Psoas muscle (tissue), 8 donors: Measurements from ENCODE around the gene SAMD13. TPM values are rescaled to one million over a fixed set of nuclear protein-coding genes. Genes with fewer than 3 reads are reported as not detected.

Experiments used
- ATAC-seq, 4 donors: fragments of 200-7000 bp; cut with Tn5 transposase; one replicate each; pipeline ENCODE4 v1.9.1; 2020; ENCODE audit warnings: moderate library complexity in 3 of 4, mild to moderate bottlenecking in 2 of 4
- DNase-seq, 2 donors: peaks; one replicate each; pipeline ENCODE4 v3.0.0-alpha.2; 2020
- H3K27ac ChIP-seq: fragments of 200-600 bp; one replicate; pipeline ENCODE4 v1.8.0; 2022
- H3K27me3 ChIP-seq, 3 donors: fragments of 200-600 bp in 1 of 3; one replicate each; pipeline versions ENCODE4 v1.6.1 to v1.8.0; 2013 to 2022; ENCODE audit warnings: low read length in 2 of 3, mild to moderate bottlenecking in 2 of 3, moderate library complexity in 1 of 3; ENCODE audit not compliant: insufficient read depth in 3 of 3
- H3K36me3 ChIP-seq, 2 donors: fragments of 200-600 bp in 1 of 2; one replicate each; pipeline versions ENCODE4 v1.6.1 to v1.8.0; 2013 to 2022; ENCODE audit warnings: low read depth in 1 of 2, mild to moderate bottlenecking in 1 of 2, moderate library complexity in 1 of 2; ENCODE audit not compliant: insufficient read depth in 1 of 2
- H3K4me1 ChIP-seq: fragments of 200-600 bp; one replicate; pipeline ENCODE4 v1.8.0; 2022
- H3K4me3 ChIP-seq: fragments of 200-600 bp; one replicate; pipeline ENCODE4 v1.8.0; 2022; ENCODE audit warnings: mild to moderate bottlenecking
- H3K9me3 ChIP-seq: fragments of 200-600 bp; one replicate; pipeline ENCODE4 v1.8.0; 2022
- WGBS, 3 donors: extraction: QIAGEN DNeasy Blood & Tissue Kit; methylation state at CpG; one replicate each; pipeline versions ENCODE4 v1.1.6 to v1.1.7; 2013; 5-methylcytosine and 5-hydroxymethylcytosine counted together
- intact Hi-C, 2 donors: fragments of 100-400 bp; cut with DNase I; formaldehyde crosslinking; loops; one replicate each; pipeline versions ENCODE4 v1.11.0 to v1.14.2; 2022
- polyA plus RNA-seq, 3 donors: library from polyadenylated mRNA; stranded (reverse); fragments of 200-250 nt; gene quantifications; one replicate each; pipeline ENCODE4 v1.2.3, GENCODE V29; 2013
- total RNA-seq, 4 donors: library from RNA; stranded (reverse); fragmentation: NEBNext Ultra II Directional in 2 of 4; extraction: Animal tissue kit (Norgen Biotek cat#: 25700) in 2 of 4; gene quantifications; one replicate each; pipeline versions ENCODE4 v1.2.1 to v1.2.4, GENCODE V29; 2021 to 2023
- TF ChIP-seq, protein P1 (sequence below): fragments of 200-600 bp; IDR thresholded peaks from one replicate; pipeline ENCODE4 v1.8.0; 2022; ENCODE audit warnings: antibody characterized with exemption
- donor health status: healthy with polysubstance abuse.
- donor health status: DM: no; HTN: no; CAD: no; lungs with moderate emphysema.
- donor health status: Bipolar disorder and iron deficiency.
- donor health status: healthy.
- donor health status: DM: yes; HTN: yes; CAD: no.
- donor health status: DM: no; HTN: no; CAD: no.
- donor health status: DM: no; HTN: no; CAD: no.
- donor health status: DM: yes; HTN: yes; CAD: no.

SAMD13 gene
- total and polyA plus RNA-seq, 7 donors = 0.53 to 6.8 (median 1.7) TPM

GRCh38 chr1:84300501-84300900, 1.0 kb upstream of the SAMD13 start:
- H3K4me3 ChIP-seq = peak overlapping the region; percentile 96

GRCh38 chr1:84301785-84302385, 377 bp downstream of the SAMD13 start:
- ATAC-seq = no peak
- intact Hi-C loops = loop anchor here (5.0 to 10.0 kb wide), 4 partner anchors 60 to 205 kb away; partner anchors contain the start of genes GNG5 (in 1 of the 2) and SPATA1 (in 1 of the 2)
- Histone ChIP-seq H3K27ac (peak overlapping the region; percentile 95), H3K27me3 (no peaks in the 10 kb centered on the region), H3K9me3 (no peaks in the 10 kb centered on the region), H3K36me3 (no peaks in the 10 kb centered on the region), H3K4me3 (peak overlapping the region; percentile 96), H3K4me1 (peaks cover 31% of the 10 kb centered on the region)
- 2 to 4% (median 4%) methylated on average over 6 of the region's 6 CpGs for WGBS, 3 donors
- no peak for DNase-seq
- TF ChIP-seq, protein P1, sequence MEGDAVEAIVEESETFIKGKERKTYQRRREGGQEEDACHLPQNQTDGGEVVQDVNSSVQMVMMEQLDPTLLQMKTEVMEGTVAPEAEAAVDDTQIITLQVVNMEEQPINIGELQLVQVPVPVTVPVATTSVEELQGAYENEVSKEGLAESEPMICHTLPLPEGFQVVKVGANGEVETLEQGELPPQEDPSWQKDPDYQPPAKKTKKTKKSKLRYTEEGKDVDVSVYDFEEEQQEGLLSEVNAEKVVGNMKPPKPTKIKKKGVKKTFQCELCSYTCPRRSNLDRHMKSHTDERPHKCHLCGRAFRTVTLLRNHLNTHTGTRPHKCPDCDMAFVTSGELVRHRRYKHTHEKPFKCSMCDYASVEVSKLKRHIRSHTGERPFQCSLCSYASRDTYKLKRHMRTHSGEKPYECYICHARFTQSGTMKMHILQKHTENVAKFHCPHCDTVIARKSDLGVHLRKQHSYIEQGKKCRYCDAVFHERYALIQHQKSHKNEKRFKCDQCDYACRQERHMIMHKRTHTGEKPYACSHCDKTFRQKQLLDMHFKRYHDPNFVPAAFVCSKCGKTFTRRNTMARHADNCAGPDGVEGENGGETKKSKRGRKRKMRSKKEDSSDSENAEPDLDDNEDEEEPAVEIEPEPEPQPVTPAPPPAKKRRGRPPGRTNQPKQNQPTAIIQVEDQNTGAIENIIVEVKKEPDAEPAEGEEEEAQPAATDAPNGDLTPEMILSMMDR = no peak

More at GRCh38 chr1:84300501-84300900, 1.0 kb upstream of the SAMD13 start:
- Histone ChIP-seq H3K4me1 (peaks cover 31% of the 10 kb centered on the region), H3K27ac (peak overlapping the region; percentile 95), H3K9me3 (no peaks in the 10 kb centered on the region), H3K27me3 (no peaks in the 10 kb centered on the region), H3K36me3 (no peaks in the 10 kb centered on the region)
- intact Hi-C loops = loop anchor here (5.0 to 10.0 kb wide), 4 partner anchors 62 to 207 kb away; partner anchors contain the start of genes GNG5 (in 1 of the 2) and SPATA1 (in 1 of the 2)
- WGBS, 3 donors = 45 to 68% (median 48%) methylated on average over 1 of the region's 1 CpG
- no peak for DNase-seq
- ATAC-seq = no peak
- TF ChIP-seq, protein P1 = no peak

DNA sequence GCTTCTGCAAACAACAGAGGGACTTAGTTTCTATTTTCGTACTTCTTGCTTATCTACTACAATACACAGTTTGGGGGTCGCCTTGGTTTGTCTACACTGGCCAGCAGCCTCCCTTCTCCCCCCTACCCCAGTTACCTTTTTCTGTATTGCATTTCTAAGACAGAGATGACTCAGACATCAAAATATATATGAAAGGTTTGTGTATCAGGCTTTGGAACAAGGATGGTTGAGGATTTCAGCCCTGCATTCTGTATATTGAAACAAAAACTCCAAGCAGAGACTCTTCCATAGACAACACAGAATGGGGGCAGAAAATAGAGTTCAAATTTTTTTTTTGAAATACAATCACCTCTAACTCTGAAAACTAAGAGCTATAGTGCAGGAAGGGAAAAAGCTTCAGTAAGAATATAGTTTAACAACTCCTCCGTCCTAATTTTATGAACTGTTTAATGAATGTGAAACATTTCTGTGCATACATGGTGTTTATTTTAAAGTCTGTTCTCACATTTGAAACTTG, 1.9 kb downstream of the SAMD13 start:
- intact Hi-C loops = loop anchor here (5.0 to 10.0 kb wide), 4 partner anchors 59 to 204 kb away; partner anchors contain the start of genes GNG5 (in 1 of the 2) and SPATA1 (in 1 of the 2)
- ATAC-seq = no peak
- WGBS, 3 donors = 11 to 17% (median 15%) methylated on average over 3 of the region's 3 CpGs

DNA sequence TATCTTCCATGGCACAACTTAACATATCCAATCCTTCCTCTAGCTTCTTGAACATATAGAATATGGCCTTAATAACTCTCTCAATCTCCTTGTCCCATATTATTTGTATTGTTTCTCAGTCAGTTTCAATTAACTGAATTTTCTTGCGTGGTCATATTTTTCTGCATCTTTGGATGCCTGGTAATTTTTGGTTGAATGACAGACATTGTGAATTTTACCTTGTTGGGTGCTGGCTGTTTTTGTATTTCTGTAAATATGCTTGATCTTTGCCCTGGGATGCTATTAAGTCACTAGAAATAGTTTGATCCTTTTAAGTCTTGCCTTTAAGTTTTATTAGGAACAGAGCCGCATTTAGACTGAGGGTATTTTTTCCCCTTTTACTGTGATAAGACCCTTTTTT, 5.9 kb downstream of the SAMD13 start:
- H3K36me3 ChIP-seq = no peaks in the 10 kb centered on the region
- DNase-seq (no peak), ATAC-seq (no peak)
- H3K4me3 ChIP-seq = no peak overlapping the region
- TF ChIP-seq, protein P1 = no peak
- no peak overlapping the region for H3K27ac ChIP-seq
- no peaks in the 10 kb centered on the region for H3K27me3 ChIP-seq
- intact Hi-C loops = loop anchor here in 1 of 2 donors (10.0 kb wide), 1 partner anchor 67 kb away; no protein-coding TSS in a partner anchor
- peaks cover 8% of the 10 kb centered on the region for H3K4me1 ChIP-seq
- WGBS, 3 donors = 96 to 100% (median 98%) methylated on average over 2 of the region's 2 CpGs
- no peaks in the 10 kb centered on the region for H3K9me3 ChIP-seq

More for the DNA sequence above, 1.9 kb downstream of the SAMD13 start:
- Histone ChIP-seq H3K36me3 (no peaks in the 10 kb centered on the region), H3K9me3 (no peaks in the 10 kb centered on the region), H3K4me3 (peak overlapping the region; percentile 96), H3K27ac (peak overlapping the region; percentile 95), H3K4me1 (peaks cover 31% of the 10 kb centered on the region), H3K27me3 (no peaks in the 10 kb centered on the region)
- no peak for DNase-seq
- TF ChIP-seq, protein P1 = no peak
